GM18507 (cell line): Measurements from ENCODE around the gene ATP8A1.
"Not testable (repeated sequence)": the region's sequence is repeated elsewhere in the genome, so short reads cannot be mapped to it uniquely, and the experiment has no call there.

Experiments used
- DNase-seq: peaks from one replicate; pipeline ENCODE4 v3.0.0; 2011; ENCODE audit warnings: low read depth; ENCODE audit not compliant: insufficient read length; ENCODE audit errors: extremely low spot score
- FAIRE-seq: peaks from 2 replicates; lab custom pipeline; 2011; peaks lifted over from hg19 to GRCh38; lab: Jason Lieb, UNC

ATP8A1 gene

GRCh38 chr4:42483426-42484379 lies 173.2 kb downstream of the ATP8A1 start:
- DNase-seq (no peak), FAIRE-seq (no peak)

- FAIRE-seq (no peak), DNase-seq (no peak)
Measured at GRCh38 chr4:42482516-42483327, 174.2 kb downstream of the ATP8A1 start.

GRCh38 chr4:42480717-42481116 lies 176.2 kb downstream of the ATP8A1 start:
- FAIRE-seq: no peak
- no peak for DNase-seq

GRCh38 chr4:42480281-42480680 lies 176.6 kb downstream of the ATP8A1 start:
- DNase-seq (no peak), FAIRE-seq (no peak)

GRCh38 chr4:42478946-42479345 lies 178.0 kb downstream of the ATP8A1 start:
- FAIRE-seq: no peak
- DNase-seq: no peak

- peak; percentile 39 for FAIRE-seq
- DNase-seq: no peak
Measured at GRCh38 chr4:42478509-42478908, 178.4 kb downstream of the ATP8A1 start.

GRCh38 chr4:42474406-42474805 lies 182.5 kb downstream of the ATP8A1 start:
- DNase-seq (no peak), FAIRE-seq (no peak)

- FAIRE-seq: no peak
Measured at GRCh38 chr4:42473071-42473684, 183.7 kb downstream of the ATP8A1 start.

GRCh38 chr4:42471896-42472295 lies 185.0 kb downstream of the ATP8A1 start:
- DNase-seq (no peak), FAIRE-seq (no peak)

More at GRCh38 chr4:42473071-42473684, 183.7 kb downstream of the ATP8A1 start:
- no peak for DNase-seq

- FAIRE-seq (no peak), DNase-seq (no peak)
Measured at GRCh38 chr4:42470023-42470422, 186.9 kb downstream of the ATP8A1 start.

GRCh38 chr4:42467777-42468176 lies 189.1 kb downstream of the ATP8A1 start:
- not testable (repeated sequence) for DNase-seq, FAIRE-seq

- FAIRE-seq (no peak), DNase-seq (no peak)
Measured at GRCh38 chr4:42466273-42466844, 190.5 kb downstream of the ATP8A1 start.

GRCh38 chr4:42464550-42465094 lies 192.3 kb downstream of the ATP8A1 start:
- FAIRE-seq (no peak), DNase-seq (no peak)

GRCh38 chr4:42461216-42461615 lies 195.7 kb downstream of the ATP8A1 start:
- DNase-seq, FAIRE-seq: not testable (repeated sequence)

- peak; percentile 52 for DNase-seq
- FAIRE-seq: peak; percentile 66
Measured at GRCh38 chr4:42460043-42460442, 196.9 kb downstream of the ATP8A1 start.

GRCh38 chr4:42458657-42459056 lies 198.2 kb downstream of the ATP8A1 start:
- FAIRE-seq: no peak
- DNase-seq: no peak

- FAIRE-seq: no peak
- DNase-seq: no peak
Measured at GRCh38 chr4:42454755-42455420, 202.0 kb downstream of the ATP8A1 start.

GRCh38 chr4:42453612-42454011 lies 203.3 kb downstream of the ATP8A1 start:
- FAIRE-seq: peak; percentile 46
- no peak for DNase-seq

GRCh38 chr4:42452823-42453222 lies 204.1 kb downstream of the ATP8A1 start:
- DNase-seq: no peak

More at GRCh38 chr4:42452823-42453222, 204.1 kb downstream of the ATP8A1 start:
- FAIRE-seq: no peak
